Astrocyte (in vitro differentiated cells and primary cell): ENCODE measurements around the gene DIO3. TPM values are rescaled to one million over a fixed set of nuclear protein-coding genes. Genes with fewer than 3 reads are reported as not detected.

Source experiments
- DNase-seq: peaks from one replicate; pipeline ENCODE4 v3.0.0-alpha.2; 2010; ENCODE audit warnings: low read depth
- FAIRE-seq: peaks from 2 replicates; lab custom pipeline; 2011; peaks lifted over from hg19 to GRCh38; lab: Jason Lieb, UNC
- H2AFZ ChIP-seq: 2 replicates; pipeline ENCODE4 v1.6.0; 2012; ENCODE audit warnings: low read depth, low read length, inconsistent platforms
- H3K27ac ChIP-seq: 2 replicates; pipeline ENCODE4 v1.5.1; 2011; ENCODE audit warnings: low read depth, low read length, inconsistent platforms
- H3K27me3 ChIP-seq: 2 replicates; pipeline ENCODE4 v1.6.0; 2011; ENCODE audit warnings: low read length, inconsistent platforms; ENCODE audit not compliant: insufficient read depth
- H3K36me3 ChIP-seq: 2 replicates; pipeline ENCODE4 v1.5.1; 2011; ENCODE audit warnings: low read length, inconsistent platforms; ENCODE audit not compliant: insufficient read depth
- H3K4me1 ChIP-seq: 2 replicates; pipeline ENCODE4 v1.5.1; 2011; ENCODE audit warnings: low read length, inconsistent platforms; ENCODE audit not compliant: insufficient read depth
- H3K4me2 ChIP-seq: 2 replicates; pipeline ENCODE4 v1.6.0; 2012; ENCODE audit warnings: low read length, inconsistent platforms
- H3K4me3 ChIP-seq: 2 replicates; pipeline ENCODE4 v1.5.1; 2011; ENCODE audit warnings: low read depth, mild to moderate bottlenecking, low read length, inconsistent platforms; ENCODE audit not compliant: insufficient read depth
- H3K79me2 ChIP-seq: 2 replicates; pipeline ENCODE4 v1.6.0; 2012; ENCODE audit warnings: mild to moderate bottlenecking, low read length, inconsistent platforms; ENCODE audit not compliant: insufficient read depth
- H3K9ac ChIP-seq: 2 replicates; pipeline ENCODE4 v1.6.0; 2012; ENCODE audit warnings: mild to moderate bottlenecking, low read length, inconsistent platforms
- H3K9me3 ChIP-seq: 2 replicates; pipeline ENCODE4 v1.5.1; 2012; ENCODE audit warnings: low read depth, mild to moderate bottlenecking, low read length, inconsistent platforms; ENCODE audit not compliant: insufficient read depth
- H4K20me1 ChIP-seq: 2 replicates; pipeline ENCODE4 v1.6.0; 2012; ENCODE audit warnings: low read length, inconsistent platforms; ENCODE audit not compliant: insufficient read depth
- H3K27ac Mint-ChIP-seq: one replicate; pipeline ENCODE4 v1.8.0; 2021; ENCODE audit warnings: mild to moderate bottlenecking, mixed read lengths; ENCODE audit not compliant: unreplicated experiment
- H3K27me3 Mint-ChIP-seq: one replicate; pipeline ENCODE4 v1.8.0; 2021; ENCODE audit warnings: low read depth, mixed read lengths; ENCODE audit not compliant: unreplicated experiment
- H3K36me3 Mint-ChIP-seq: one replicate; pipeline ENCODE4 v1.8.0; 2021; ENCODE audit warnings: low read depth, mixed read lengths; ENCODE audit not compliant: unreplicated experiment
- H3K4me1 Mint-ChIP-seq: one replicate; pipeline ENCODE4 v1.8.0; 2021; ENCODE audit warnings: low read depth, mixed read lengths; ENCODE audit not compliant: unreplicated experiment
- H3K4me3 Mint-ChIP-seq: one replicate; pipeline ENCODE4 v1.8.0; 2021; ENCODE audit warnings: mild to moderate bottlenecking, moderate library complexity, mixed read lengths; ENCODE audit not compliant: unreplicated experiment
- H3K9me3 Mint-ChIP-seq: one replicate; pipeline ENCODE4 v1.8.0; 2021; ENCODE audit warnings: mild to moderate bottlenecking, mixed read lengths; ENCODE audit not compliant: unreplicated experiment
- EZH2 ChIP-seq: IDR thresholded peaks from 2 replicates; pipeline ENCODE4 v1.6.1; 2012; ENCODE audit warnings: mild to moderate bottlenecking, low read length, inconsistent platforms; ENCODE audit not compliant: insufficient read depth
- total RNA-seq: library from RNA; stranded (reverse); gene quantifications from 2 replicates; pipeline ENCODE4 v1.2.1, GENCODE V29; 2021
- TF ChIP-seq, protein P1 (sequence below): IDR thresholded peaks from 2 replicates; pipeline ENCODE4 v1.5.1; 2011; ENCODE audit warnings: low read depth, mild to moderate bottlenecking, inconsistent platforms, low read length, moderate library complexity; ENCODE audit not compliant: insufficient read depth

The DIO3 gene
- total RNA-seq, 1 donor from 2014 or later: 0.79 TPM

GRCh38 chr14:101521473-101521915 lies 39.8 kb upstream of the DIO3 start:
- no peak overlapping the region for H3K27ac Mint-ChIP-seq
- H3K36me3 ChIP-seq: no peaks in the 10 kb centered on the region
- H3K36me3 Mint-ChIP-seq: peaks cover 2% of the 10 kb centered on the region
- H3K79me2 ChIP-seq: no peaks in the 10 kb centered on the region
- no peak overlapping the region for H2AFZ ChIP-seq
- no peak overlapping the region for H3K4me2 ChIP-seq
- H3K4me3 ChIP-seq: no peak overlapping the region
- TF ChIP-seq, protein P1, sequence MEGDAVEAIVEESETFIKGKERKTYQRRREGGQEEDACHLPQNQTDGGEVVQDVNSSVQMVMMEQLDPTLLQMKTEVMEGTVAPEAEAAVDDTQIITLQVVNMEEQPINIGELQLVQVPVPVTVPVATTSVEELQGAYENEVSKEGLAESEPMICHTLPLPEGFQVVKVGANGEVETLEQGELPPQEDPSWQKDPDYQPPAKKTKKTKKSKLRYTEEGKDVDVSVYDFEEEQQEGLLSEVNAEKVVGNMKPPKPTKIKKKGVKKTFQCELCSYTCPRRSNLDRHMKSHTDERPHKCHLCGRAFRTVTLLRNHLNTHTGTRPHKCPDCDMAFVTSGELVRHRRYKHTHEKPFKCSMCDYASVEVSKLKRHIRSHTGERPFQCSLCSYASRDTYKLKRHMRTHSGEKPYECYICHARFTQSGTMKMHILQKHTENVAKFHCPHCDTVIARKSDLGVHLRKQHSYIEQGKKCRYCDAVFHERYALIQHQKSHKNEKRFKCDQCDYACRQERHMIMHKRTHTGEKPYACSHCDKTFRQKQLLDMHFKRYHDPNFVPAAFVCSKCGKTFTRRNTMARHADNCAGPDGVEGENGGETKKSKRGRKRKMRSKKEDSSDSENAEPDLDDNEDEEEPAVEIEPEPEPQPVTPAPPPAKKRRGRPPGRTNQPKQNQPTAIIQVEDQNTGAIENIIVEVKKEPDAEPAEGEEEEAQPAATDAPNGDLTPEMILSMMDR: no peak
- no peak for TF ChIP-seq EZH2
- H3K27ac ChIP-seq: no peak overlapping the region
- H3K27me3 Mint-ChIP-seq: peaks cover 27% of the 10 kb centered on the region
- H3K4me3 Mint-ChIP-seq: no peak overlapping the region
- no peaks in the 10 kb centered on the region for H4K20me1 ChIP-seq
- H3K9ac ChIP-seq: no peak overlapping the region
- DNase-seq (no peak), FAIRE-seq (no peak)
- no peaks in the 10 kb centered on the region for H3K9me3 ChIP-seq
- H3K4me1 Mint-ChIP-seq: no peaks in the 10 kb centered on the region
- H3K9me3 Mint-ChIP-seq: peaks cover 3% of the 10 kb centered on the region
- H3K27me3 ChIP-seq: no peaks in the 10 kb centered on the region
- H3K4me1 ChIP-seq: no peaks in the 10 kb centered on the region

DNA sequence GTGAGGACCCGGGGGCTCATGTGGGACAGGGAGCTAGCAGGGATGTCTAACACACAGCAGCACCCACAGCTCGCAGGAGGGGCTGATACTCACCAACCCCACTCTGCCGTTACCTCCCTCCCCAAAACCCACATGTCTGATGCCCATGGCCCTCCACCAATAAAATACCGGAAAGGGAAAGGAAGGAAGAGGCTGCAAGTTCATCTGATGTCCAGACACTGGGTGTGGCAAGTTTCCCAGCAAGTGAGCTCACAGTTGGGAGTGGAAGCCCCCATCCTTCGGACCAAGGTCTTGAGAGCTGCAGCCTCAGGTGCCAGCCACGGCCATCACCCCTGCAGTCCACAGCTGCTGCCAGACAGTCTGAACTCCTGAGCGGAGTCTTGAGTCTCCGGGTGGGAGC lies 39.3 kb upstream of the DIO3 start:
- Histone ChIP-seq H2AFZ (no peak overlapping the region), H3K27ac (no peak overlapping the region), H3K4me2 (no peak overlapping the region), H3K4me1 (no peaks in the 10 kb centered on the region), H4K20me1 (no peaks in the 10 kb centered on the region), H3K36me3 (no peaks in the 10 kb centered on the region), H3K9me3 (no peaks in the 10 kb centered on the region), H3K4me3 (no peak overlapping the region), H3K9ac (no peak overlapping the region), H3K79me2 (no peaks in the 10 kb centered on the region), H3K27me3 (no peaks in the 10 kb centered on the region)
- no peaks in the 10 kb centered on the region for H3K4me1 Mint-ChIP-seq
- DNase-seq (no peak), FAIRE-seq (no peak)
- peaks cover 3% of the 10 kb centered on the region for H3K9me3 Mint-ChIP-seq
- H3K4me3 Mint-ChIP-seq: no peak overlapping the region
- H3K36me3 Mint-ChIP-seq: peaks cover 2% of the 10 kb centered on the region
- TF ChIP-seq, protein P1: no peak
- no peak for TF ChIP-seq EZH2
- no peak overlapping the region for H3K27ac Mint-ChIP-seq
- peaks cover 25% of the 10 kb centered on the region for H3K27me3 Mint-ChIP-seq

DNA sequence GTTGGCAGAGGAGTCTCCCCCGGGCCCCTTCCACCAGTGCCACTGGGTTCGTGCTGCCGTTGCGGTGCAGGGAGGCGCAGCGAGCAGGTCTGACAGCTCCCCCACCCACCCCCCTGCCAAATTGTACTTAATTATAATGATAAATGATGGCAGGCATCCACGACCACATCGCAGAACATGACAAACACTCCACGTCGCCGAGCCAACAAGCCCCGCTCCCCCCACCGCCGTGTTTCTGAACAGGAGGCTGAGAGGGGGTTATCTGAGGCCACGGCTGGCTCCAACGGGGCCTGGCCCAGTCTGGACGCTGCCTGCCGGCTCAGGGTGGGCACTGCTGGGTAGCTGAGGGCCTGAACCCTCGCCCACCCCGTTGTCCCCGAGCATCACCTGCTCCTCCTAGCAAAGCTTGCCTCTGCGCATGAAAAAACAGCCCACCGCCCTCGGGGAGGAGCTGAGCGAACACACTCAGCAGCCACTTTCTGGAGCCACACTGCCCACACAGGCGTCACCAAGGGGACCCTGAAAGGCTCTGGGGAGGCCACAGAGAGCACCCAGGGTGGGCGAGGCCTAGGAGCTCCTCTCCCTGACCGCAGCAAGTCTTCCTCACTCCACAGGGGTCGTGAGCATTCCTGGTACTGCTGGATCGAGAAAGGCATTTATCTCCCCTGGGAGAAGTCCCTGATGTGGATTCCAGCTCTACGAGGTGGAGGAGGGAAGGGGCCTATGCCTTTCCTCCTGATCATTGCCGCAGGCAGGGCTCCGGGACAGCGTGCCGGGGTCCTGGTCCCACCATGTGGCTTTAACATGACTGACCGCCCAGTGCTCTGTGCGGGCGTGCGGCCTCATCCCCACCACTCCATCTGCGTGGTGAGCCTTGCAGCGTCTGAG lies 35.4 kb upstream of the DIO3 start:
- no peaks in the 10 kb centered on the region for H4K20me1 ChIP-seq
- no peaks in the 10 kb centered on the region for H3K4me1 ChIP-seq
- no peaks in the 10 kb centered on the region for H3K9me3 ChIP-seq
- Mint-ChIP-seq H3K27ac (no peak overlapping the region), H3K4me1 (no peaks in the 10 kb centered on the region), H3K27me3 (peaks cover 39% of the 10 kb centered on the region), H3K9me3 (peaks cover 5% of the 10 kb centered on the region), H3K36me3 (peaks cover 2% of the 10 kb centered on the region), H3K4me3 (no peak overlapping the region)
- no peak overlapping the region for H3K4me3 ChIP-seq
- H3K27ac ChIP-seq: no peak overlapping the region
- no peaks in the 10 kb centered on the region for H3K36me3 ChIP-seq
- H3K4me2 ChIP-seq: no peak overlapping the region
- no peaks in the 10 kb centered on the region for H3K27me3 ChIP-seq
- H2AFZ ChIP-seq: no peak overlapping the region
- FAIRE-seq (no peak), DNase-seq (no peak)
- no peak overlapping the region for H3K9ac ChIP-seq
- H3K79me2 ChIP-seq: no peaks in the 10 kb centered on the region
- TF ChIP-seq EZH2: no peak
